GM21447 (cell line): ENCODE data around the gene PLCG2.
A peak's percentile ranks its signal among the peaks of the same experiment; 100 is the strongest.
"Not testable (repeated sequence)": the region's sequence is repeated elsewhere in the genome, so short reads cannot be mapped to it uniquely, and the experiment has no call there.

ENCODE experiments used
- ATAC-seq: cut with Tn5 transposase; IDR thresholded peaks from one replicate; pipeline ENCODE4 v1.9.1; 2021; ENCODE audit not compliant: unreplicated experiment

Gene PLCG2

DNA sequence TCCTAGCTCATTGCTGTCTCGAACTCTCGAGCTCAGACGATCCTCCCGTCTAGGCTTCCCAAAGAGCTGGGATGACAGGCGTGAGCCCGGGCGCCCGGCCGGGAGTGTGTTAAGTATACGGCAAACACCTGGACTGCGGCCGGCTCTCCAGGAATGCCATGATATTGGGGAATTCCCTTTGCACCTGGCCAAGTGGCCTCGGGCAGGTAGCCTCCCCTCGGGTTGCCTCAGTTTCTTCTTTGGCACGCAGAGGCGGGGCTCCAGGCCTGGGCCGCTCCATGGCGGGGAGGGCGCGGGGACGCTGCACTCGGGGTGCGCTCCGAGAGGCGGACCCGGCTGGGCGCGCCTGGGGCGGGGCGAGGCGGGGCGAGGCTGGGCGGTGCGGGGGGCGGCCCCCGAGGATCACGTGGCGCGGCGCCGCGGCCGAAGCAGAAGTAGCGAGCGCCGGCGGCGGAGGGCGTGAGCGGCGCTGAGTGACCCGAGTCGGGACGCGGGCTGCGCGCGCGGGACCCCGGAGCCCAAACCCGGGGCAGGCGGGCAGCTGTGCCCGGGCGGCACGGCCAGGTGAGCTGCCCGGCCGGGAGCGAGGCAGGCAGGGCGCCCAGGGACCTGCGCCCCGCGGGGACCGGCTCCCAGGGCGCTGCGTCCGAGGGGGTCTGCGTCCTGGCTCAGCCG lies at the start of gene PLCG2:
TSS of gene PLCG2 (plus strand) at position 431 of the 675 bp plus-strand sequence. CDS start 6,699 bp downstream, outside the sequence.
- ATAC-seq, result peak; percentile 67

DNA sequence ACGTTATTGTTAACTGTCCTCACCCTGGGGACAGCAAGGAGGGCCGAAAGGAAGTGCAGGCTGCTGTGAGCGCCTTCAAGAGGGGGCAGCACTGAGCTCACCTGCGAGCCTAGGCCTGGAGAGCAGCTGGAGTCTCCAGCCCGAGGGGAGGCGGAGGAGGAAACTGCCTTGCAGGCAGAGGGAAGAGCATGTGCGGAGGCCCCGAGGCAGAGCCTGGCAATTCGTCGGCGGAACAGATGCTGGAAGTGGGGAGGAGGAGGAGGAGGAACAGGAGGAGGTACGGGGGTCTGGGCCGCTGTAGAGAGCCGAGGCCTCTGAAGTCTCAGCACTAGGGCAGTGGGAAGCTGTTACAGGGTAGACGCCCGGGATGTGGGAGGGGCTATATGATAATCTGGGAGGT lies 49.6 kb upstream of the PLCG2 start:
- ATAC-seq, result no peak

DNA sequence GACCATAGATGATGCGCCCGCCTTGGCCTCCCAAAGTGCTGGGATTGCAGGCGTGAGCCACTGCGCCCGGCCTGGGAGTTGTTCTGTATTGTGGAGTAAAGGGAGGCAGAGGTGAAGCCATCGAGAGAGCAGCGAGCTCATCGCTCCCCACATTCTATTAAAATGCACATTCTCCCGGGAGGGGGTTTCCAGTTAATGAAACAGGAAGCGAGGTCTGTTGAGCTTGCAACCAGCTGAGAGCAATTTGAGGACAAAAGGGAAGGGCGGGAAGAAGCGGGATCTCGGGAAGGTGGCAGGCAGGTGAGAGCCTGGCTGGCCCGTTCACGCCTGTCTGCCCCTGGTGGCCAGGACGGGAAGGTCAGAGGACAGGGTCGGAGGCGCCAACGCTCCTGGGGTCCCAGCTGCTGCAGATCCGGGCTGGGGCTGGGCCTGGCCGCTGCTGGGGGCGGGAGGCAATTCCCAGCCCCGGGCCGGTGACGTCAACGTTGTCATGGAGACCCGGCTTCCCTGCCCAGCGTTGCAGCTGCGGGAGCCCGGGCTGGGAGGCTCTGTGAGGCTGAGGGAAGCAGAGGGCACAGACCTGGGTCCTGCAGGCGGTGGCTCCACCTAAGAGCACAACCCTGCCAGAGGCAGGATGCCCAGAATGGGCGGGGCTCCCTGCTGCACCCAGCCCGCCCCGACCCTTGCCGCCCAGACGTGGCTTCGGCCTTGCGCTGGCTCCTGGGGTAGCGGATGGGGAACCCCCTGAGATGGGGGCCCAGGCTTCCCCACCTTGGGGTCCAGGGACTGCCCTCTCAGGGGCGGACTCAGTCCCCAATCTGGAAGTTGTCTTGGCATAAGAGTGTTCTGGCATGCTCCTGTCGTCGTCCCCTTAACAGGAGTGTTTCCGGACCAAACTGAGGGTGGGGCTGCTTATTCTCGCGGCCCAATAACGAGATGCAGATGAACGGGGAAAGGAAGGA lies 48.7 kb upstream of the PLCG2 start:
- peak; percentile 66 for ATAC-seq

DNA sequence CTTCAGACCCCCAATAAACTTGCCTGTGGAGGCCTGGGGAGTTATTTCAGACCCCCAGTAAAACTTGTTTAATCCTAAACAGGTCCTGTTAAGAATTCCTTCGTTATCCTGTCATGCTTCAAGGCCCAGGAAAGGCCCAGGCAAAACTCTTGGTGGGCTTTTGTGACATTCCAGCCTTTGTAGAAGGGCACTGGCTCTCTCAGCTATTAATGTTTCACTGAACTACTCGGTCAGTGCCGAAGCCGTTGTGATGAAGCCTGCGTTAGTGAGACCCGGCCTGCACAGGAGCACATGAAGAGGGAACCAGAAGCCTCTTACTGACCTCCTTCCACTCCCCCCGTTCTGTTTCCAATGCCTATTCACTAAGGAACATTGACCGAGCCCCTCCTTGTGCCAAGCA lies 47.4 kb upstream of the PLCG2 start:
- no peak for ATAC-seq

DNA sequence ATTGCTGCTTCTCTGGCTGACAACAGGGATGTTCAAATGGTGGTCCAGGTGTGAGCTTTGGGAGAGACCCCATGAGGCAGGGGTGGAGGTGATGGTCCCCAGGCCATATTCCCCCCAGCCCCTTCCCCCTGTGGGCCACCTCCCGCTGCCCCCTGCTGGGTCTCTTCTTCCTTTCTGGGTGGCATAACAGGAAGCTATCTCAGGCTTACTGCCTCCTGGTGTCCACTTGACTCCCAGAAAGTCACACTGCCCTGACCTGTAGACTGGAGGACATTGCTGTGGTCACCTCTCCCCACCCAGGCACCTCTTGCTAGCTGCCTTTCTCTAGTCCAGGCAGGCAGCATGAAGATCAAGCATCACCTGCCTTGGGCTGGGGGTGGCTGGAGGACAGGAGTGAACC lies 46.4 kb upstream of the PLCG2 start:
- ATAC-seq, result no peak

DNA sequence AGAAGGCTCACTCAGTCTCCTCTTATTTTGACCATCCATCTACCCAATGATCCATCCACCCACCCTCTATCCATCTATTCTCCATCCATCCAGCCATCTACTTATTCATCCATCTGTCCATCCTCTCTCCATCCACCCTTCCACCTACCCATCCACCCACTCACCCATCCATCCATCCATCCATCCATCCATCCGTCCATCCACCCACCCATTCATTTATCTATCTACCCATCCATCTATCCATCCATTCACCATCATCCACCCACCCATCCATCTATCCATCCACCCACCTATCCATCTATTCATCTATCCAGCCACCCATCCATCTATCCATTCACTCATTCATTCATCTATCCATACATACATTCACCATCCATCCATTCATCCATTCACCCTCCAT lies 45.8 kb upstream of the PLCG2 start:
- no peak for ATAC-seq

DNA sequence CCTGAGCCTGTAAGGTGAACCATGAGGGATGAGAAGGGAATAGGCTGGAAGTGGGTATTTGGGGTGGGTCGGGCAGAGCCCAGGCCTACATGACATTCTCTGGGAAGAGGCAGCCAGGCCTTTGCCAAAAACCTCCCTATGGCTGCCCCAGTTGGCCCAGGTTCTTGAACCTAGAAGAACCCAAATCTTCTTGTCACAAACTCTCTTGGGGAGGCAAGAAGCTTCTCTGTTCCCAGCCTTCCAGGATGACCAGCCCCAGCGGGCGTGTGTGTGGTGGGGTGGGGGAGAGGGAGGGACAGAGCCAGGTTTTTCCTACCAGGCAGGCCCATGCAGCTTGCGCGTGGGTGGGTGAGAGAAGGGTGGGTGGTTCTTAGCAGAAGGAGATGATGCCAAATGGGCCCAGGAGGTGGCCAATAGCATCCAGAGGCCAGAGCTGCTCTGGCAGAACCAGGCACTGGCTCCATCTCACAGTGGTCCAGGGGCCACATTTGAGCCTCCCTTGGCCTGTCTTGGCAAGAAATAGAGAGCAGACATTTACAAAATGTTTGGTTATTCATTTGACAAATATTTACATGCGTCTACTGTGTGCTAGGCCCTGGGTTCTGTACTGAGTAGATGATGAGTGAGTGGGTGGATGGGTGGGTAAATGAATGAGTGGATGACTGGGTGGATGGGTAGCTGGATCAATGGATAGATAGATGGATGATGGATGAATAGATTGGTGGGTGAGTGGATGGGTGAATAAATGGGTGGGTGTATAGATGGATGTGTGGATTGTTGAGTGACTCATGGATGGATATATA lies 44.3 kb upstream of the PLCG2 start:
- ATAC-seq, result no peak

DNA sequence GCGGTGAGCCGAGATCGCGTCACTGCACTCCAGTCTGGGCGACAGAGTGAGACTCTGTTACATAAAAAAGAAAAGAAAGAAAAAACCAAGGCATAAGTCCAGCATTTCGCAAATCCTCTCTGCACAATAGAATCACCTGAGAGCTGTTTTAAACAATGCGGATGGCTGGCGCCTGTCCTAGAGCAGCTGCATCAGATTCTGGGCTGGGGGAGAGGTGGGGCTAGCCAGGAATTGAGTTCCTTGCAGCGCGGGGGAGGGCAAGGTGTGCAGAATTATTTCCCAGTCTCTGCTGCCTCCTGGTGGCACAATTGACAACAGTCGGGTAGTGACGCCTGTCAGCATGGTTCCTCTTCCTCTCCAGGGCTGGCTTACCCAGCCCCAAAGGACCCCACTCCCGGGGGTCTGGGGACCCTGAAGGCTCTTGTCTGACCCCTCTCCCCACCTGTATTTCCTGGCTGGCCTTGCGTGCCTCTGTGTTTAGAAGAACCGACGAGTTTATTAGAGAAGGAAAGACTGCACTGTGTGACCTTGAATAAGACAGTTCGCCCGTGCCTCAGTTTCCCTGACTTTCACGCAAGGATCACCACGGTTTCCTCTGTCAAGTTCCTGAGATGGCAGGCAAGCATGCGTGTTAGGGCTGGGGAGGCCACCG lies 41.1 kb upstream of the PLCG2 start:
- peak; percentile 46 for ATAC-seq

DNA sequence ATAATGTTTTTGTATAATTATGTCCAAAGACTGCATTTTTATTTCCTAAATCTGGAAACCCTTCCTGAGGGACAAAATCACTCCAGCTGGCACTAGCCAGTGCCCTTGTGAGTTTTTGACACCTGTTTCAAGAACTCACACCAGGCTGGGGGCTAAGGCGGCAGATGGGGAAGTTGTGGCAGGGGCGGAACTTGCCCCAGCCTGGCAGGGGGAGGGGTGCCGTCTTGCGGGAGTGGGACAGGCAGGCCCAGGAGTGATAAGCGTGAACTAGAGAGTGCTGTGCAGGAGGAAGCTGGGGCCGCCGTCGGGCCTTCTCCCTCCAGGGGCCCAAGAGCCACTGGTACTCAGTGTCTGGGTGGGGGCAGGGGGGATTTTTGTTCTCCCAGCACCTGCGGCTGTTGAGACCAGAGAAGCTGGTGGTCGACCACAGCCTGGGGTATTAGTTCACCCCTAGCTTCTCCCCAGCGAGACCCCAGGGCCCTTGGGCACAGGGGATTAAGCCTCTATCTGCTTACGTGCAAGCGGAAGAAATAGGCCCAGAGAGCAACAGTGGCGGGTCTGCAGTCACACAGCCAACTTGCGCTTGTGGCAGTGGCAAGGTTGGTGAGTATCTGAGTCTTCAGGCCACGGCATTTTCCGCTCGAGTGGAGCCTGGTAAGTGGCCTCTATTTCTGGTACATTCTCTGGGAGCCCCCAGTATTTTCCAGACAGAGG lies 40.2 kb upstream of the PLCG2 start:
- ATAC-seq, result peak; percentile 48

DNA sequence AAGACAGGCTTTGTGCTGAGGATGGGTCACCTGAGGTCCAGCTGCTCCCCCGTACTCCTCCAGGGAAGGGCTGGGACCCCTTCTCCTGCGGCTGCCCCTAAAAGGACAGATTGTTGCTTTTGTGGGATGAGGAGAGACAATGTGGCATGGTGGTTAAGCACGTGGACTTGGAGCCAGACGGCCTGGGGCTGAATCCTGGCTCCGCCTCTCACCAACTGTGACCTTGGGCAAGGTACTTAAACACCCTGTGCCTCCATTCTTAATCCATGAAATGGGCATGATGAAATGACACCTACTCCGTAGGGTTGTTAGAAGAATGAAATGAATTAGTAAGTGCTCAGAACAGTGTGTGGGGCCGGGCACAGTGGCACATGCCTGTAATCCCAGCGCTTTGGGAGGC lies 39.6 kb upstream of the PLCG2 start:
- no peak for ATAC-seq

DNA sequence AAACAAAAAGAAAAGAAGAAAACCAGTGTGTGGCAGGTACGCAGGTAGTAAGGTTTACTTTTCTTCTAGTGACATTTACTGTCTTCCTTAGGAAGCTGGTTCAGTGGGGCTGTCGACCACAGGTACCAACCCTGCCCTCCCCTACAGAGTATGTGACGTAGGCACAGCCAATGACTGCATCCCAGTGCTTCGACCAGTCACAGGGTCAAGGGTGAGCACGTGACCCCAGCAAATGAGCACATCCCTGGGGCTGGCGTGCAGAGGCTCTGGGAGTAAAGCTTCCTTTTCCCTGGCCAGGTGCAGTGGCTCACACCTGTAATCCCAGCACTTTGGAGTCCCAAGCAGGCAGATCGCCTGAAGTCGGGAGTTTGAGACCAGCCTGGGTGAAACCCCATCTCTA lies 38.9 kb upstream of the PLCG2 start:
- ATAC-seq, result peak; percentile 73

DNA sequence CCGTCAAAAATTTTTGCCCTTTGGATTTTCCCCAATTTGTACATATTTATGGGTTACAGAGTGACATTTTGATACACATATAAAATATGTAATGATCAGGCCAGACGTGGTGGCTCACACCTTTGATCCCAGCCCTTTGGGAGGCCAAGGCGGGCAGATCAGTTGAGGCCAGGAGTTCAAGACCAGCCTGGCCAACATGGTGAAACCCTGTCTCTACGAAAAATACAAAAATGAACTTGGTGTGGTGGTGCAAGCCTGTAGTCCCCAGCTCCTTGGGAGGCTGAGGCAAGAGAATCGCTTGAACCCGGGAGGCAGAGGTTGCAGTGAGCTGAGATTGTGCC lies 37.7 kb upstream of the PLCG2 start:
- not testable (repeated sequence) for ATAC-seq

DNA sequence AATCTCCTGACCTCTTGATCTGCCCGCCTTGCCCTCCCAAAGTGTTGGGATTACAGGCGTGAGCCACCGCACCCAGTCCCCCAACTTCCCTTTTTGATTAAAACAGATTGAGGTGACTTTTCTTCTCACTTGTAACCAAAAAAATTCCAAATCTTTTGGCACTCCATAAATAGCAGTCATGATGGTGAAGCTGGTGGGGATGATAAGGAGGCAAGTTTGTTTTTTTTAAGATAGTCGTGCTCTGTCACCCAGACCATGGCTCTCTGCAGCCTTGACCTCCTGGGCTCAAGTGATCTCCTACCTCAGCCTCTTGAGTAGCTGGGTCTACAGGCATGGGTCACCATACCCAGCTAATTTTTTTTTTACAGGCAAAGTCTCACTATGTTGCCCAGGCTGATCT lies 34.7 kb upstream of the PLCG2 start:
- ATAC-seq, result no peak

DNA sequence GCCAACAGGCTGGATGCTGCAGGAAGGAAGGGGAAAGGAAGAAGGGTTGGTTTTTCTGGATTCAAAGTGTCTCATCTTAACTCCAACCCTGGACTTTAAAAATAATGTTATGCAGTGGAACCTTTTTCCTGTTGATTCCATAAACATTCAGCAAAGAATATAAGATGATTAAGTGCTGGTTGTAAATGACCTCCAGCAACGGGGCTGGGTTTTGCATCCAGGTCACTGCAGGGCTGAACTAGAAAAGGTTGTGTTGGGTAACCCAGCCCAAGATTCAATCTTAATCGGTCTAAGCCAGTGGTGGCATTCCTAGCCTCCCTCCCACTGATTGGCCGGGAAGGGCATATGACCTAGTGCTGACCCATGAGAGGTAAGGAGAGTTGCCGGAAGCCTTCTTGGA lies 34.2 kb upstream of the PLCG2 start:
- no peak for ATAC-seq

DNA sequence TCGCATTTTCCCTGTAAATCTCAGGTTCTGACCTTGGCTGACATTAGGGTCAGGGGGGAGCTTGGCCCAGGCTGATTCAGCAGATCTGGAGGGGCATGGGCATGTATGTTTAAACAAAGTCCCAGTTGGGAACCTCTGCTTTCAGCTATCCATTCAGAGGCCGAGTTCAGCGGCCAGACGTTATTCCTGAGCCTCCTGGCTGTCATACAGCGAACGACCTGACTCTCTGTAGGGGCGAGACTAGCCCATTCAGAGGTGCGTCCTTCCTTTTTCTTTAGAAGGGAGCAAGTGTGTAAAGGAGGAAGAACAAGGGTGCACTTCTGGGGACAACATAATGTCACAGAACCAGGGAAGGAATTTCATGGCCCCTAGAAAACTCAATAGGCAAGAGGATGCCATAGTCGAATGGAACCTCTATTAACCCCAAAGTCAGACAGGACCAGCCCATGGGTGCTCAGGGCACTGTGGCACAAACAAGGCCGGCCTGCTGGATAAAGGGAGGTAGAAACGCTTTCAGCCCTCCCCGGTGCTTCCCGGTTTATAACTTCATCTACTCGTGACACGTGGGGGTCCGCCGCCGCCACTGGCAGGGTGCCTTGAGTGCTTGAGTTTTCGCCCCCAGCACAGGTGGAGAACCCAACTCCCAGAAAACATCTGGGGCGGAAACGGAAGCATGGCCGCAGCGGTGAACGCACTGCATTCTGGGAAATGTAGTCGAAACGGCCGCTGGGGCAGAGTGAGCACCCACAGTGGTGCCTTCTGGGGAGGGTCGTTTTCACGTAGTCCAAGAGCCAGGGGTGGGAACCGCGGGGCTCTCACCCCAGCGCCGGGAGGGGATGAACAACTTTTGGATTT lies 33.2 kb upstream of the PLCG2 start:
- ATAC-seq, result peak; percentile 65

DNA sequence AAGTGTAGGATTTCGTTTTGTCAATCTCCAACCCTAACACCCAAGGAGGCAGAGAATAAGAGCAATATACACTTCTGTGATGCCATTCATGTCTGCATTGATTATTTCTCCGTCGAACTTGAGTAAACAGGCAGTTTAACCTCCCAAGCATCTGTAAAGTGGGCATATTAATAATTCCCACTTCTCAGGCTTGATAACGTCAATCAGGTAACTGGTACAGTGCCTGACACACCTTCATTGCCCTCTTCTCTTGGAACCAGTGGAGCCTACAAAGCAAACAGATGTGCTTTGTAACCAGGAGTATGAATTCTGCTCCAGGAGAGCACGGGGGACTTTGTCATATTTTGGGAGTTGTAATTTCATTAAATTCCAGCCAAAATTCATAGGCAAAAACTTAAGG lies 32.5 kb upstream of the PLCG2 start:
- no peak for ATAC-seq

DNA sequence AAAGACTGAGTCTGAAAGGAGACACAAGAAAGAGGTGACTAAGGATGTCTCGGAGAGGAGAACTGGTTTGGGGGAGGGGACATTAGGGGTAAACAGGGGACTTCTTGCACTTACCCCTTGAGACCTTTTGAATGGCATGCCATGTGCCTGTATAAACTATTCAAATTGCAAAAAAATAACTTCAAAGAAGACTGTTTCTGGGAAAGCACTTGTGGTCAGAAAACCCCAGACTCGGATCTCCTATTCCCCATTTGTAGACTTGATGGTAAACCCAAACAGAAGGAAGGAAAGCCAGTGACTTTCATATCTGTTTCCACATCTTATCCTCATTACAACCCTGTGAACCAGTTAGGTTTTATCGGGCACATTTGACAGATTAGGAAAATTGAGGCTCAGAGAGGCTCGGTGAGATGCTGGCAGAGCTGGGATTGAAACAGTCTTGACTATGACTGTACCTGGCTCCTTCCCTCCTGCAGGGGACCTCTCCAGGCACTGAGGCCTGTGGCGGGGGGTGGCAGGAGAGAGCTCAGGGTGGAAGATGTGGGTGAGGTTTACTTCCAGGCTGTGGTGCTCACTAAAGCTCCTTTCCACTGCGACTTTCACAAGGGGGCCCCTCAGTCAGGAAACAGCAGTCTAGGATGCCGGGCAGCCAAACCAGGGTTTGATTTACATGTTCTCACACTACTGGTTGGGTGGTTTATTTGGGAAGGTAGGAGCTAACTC lies 30.5 kb upstream of the PLCG2 start:
- no peak for ATAC-seq

DNA sequence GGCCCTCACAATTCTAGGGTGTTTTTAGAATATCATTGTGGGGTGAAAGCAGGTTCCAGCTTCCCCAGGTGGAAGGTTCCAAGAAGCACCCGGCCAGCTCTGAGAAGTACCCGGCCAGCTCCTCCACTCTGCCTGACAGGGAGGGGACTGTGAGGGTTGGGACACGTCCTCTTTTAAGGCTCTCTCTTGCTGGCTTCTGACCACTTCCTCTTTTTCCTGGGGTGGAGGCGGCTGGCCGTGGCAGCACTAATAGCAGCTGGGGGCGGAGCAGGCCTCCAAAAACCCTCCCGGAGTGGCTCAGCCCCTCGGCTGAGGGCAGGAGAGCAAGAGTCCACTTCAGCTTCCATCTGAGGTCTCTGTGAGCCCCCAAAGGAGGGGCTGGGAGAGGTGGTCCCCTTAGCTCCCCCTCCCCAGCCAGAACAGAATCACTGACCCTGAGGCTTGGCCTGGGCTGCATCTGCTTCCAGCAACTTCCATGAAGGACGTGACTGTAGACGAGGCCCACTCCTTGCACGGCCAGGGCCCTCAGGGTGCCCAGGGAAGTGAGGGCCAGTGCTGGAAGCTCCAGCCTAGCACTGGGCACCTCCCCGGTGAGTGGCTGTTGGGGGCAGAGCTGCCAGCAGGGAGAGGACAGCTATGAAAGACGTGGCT lies 26.7 kb upstream of the PLCG2 start:
- ATAC-seq, result peak; percentile 91
